Measurements from ENCODE around the gene LSR.

Gene LSR

DNA sequence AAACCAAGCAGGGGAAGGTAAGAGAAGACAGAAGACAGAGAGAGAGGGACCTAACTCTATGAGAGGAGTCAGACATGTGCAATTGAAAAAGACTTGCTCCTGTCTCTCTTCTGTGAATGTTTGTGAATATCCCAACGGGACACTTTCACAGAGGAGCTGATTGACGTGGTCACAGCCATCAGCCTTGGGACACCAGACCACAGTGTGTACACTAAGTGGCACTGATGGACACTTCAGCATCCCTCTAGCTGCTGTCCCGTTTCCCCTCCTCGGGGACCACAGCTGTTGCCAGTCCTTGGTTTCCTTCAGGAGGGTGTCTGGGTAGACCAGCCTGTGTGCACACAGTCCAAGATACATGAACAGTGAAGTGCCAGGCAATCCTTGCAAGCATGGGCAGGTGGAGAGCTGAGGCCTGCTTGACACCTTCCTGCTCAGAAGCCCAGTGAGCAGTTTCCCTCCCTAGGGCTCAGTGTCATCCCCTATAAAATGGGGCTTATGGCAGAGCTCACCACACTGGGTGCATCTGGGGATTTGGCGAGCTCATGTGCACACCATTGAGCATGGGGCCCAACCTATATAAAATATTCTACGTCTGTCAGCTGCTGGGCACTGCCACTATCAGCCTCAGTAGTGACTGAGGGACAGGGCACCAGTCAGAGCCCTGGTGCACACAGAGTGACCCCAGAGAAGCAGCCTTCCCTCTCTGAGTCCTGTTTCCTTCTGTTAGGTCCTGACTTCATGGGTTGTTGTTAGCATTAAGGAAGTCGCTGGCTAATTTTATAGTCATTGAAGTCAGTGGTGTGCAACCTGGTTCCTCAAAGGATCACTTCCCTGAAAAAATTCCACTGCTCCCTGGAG is 15.7 kb downstream of the LSR start:
- DNase-seq (ENCODE audit: low spot score in 2 of 2), result no peak
- ATAC-seq (ENCODE audit: low read depth), result no peak
- no peaks in the 10 kb centered on the region for H3K9me3 Mint-ChIP-seq
- no peaks in the 10 kb centered on the region for H3K27me3 Mint-ChIP-seq
- H3K36me3 Mint-ChIP-seq, result peaks cover 4% of the 10 kb centered on the region
- H3K4me1 Mint-ChIP-seq, result peaks cover 24% of the 10 kb centered on the region
- H3K27ac Mint-ChIP-seq, result peak overlapping the region; percentile 2
- H3K4me3 Mint-ChIP-seq, result no peak overlapping the region

DNA sequence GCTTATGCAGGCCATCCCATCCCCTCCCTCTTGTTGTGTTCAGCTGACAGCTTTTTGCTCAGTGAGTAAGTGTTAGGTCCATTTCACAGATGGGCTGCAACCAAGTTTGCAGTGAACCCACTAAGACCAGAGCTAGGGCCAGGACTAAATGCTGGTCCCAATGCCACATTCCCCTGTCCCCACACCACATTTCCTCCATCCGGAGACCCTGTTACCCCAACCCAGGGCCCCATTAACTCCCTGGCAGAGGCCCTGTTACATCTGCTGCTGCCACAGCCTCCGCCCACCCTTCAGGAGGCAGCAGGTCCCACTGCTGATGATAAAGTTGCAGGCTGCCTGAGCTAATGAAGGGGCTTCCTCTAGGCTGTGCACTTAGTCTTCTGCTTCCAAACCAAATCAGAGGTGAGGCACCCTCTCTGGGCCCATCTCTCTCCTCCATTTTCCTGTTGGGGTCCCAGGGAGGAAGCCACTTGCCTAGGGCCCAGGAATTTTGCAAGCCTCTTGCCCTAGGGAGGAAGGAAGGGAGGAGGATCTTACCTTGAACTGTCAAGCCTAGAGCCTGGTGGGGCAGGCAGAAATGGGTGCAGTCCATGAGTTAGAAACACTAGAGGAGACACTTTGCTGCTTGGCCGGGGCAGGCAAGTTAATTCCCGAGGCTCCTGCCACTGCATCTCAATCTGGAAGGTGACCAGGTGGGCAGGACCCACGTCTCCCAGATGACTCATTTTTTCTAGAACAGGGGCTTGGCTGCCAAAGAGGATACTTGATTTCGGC is 16.5 kb downstream of the LSR start:
- ATAC-seq (ENCODE audit: low read depth) (no peak), DNase-seq (ENCODE audit: low spot score in 2 of 2) (no peak)
- Mint-ChIP-seq H3K27ac (no peak overlapping the region), H3K27me3 (no peaks in the 10 kb centered on the region), H3K9me3 (no peaks in the 10 kb centered on the region), H3K4me3 (peak overlapping the region; percentile 25), H3K4me1 (peaks cover 25% of the 10 kb centered on the region), H3K36me3 (peaks cover 4% of the 10 kb centered on the region)

DNA sequence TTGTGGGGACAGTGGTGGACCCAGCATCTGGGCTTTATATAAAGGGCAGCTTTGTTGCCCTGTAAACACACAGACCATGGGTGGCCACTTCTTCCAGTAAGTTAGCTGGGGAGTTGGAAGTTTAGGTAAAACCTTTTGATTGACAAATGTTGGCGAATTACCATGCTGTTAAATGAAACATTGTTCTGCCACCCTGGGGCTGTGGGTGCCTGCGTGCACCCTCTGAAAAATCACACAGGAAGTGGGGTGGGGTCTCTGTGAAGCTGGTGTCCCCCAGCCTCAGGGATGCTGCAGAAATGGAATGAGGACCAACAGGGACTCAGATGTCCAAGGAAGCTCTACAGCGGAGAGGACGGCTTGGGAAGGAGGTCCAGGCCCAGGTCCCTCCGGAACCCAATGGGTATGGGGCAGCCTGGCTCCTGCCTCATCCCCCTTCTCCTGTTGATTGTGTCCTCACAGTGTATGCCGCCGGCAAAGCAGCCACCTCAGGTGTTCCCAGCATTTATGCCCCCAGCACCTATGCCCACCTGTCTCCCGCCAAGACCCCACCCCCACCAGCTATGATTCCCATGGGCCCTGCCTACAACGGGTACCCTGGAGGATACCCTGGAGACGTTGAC is 17.2 kb downstream of the LSR start:
- H3K9me3 Mint-ChIP-seq, result no peaks in the 10 kb centered on the region
- peaks cover 7% of the 10 kb centered on the region for H3K36me3 Mint-ChIP-seq
- peak overlapping the region; percentile 70 for H3K4me3 Mint-ChIP-seq
- H3K27me3 Mint-ChIP-seq, result no peaks in the 10 kb centered on the region
- no peak for DNase-seq (ENCODE audit: low spot score in 2 of 2)
- H3K4me1 Mint-ChIP-seq, result peaks cover 32% of the 10 kb centered on the region
- no peak for ATAC-seq (ENCODE audit: low read depth)
- peak overlapping the region; percentile 16 for H3K27ac Mint-ChIP-seq

DNA sequence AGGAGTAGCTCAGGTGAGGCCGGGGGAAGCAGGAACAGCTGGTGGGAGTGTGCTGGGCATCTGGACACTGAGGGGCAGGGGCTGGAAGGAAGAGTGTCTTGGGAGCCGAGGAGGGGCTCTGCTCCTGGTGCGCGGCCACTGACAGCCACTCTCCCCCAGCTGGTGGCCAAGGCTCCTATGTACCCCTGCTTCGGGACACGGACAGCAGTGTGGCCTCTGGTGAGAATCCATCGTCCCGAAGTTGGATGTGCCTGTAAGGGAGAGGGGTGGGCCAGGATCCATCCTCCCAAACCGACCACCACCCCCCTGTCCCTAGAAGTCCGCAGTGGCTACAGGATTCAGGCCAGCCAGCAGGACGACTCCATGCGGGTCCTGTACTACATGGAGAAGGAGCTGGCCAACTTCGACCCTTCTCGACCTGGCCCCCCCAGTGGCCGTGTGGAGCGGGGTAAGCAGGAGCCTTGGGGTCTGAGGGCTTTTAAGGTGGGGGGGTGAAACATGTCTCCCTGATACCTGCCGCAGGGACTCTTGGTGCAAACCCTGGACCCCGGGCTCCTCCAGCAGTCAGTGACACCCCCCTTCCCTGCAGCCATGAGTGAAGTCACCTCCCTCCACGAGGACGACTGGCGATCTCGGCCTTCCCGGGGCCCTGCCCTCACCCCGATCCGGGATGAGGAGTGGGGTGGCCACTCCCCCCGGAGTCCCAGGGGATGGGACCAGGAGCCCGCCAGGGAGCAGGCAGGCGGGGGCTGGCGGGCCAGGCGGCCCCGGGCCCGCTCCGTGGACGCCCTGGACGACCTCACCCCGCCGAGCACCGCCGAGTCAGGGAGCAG is 17.9 kb downstream of the LSR start:
- Mint-ChIP-seq H3K4me3 (peak overlapping the region; percentile 92), H3K4me1 (peaks cover 31% of the 10 kb centered on the region), H3K27me3 (no peaks in the 10 kb centered on the region), H3K36me3 (peaks cover 8% of the 10 kb centered on the region), H3K27ac (peak overlapping the region; percentile 87), H3K9me3 (no peaks in the 10 kb centered on the region)
- ATAC-seq (ENCODE audit: low read depth) (no peak), DNase-seq (ENCODE audit: low spot score in 2 of 2) (no peak)

DNA sequence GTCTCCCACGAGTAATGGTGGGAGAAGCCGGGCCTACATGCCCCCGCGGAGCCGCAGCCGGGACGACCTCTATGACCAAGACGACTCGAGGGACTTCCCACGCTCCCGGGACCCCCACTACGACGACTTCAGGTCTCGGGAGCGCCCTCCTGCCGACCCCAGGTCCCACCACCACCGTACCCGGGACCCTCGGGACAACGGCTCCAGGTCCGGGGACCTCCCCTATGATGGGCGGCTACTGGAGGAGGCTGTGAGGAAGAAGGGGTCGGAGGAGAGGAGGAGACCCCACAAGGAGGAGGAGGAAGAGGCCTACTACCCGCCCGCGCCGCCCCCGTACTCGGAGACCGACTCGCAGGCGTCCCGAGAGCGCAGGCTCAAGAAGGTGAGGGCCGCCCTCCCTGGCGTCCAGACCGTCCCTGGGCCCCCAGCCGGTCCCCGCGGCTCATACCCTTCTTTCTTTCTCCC is 18.6 kb downstream of the LSR start:
- Mint-ChIP-seq H3K9me3 (no peaks in the 10 kb centered on the region), H3K36me3 (peaks cover 10% of the 10 kb centered on the region), H3K27me3 (no peaks in the 10 kb centered on the region), H3K4me1 (peaks cover 37% of the 10 kb centered on the region), H3K4me3 (peak overlapping the region; percentile 92), H3K27ac (peak overlapping the region; percentile 87)
- DNase-seq (ENCODE audit: low spot score in 2 of 2) (peak; percentile 39 to 57), ATAC-seq (ENCODE audit: low read depth) (peak; percentile 5)

DNA sequence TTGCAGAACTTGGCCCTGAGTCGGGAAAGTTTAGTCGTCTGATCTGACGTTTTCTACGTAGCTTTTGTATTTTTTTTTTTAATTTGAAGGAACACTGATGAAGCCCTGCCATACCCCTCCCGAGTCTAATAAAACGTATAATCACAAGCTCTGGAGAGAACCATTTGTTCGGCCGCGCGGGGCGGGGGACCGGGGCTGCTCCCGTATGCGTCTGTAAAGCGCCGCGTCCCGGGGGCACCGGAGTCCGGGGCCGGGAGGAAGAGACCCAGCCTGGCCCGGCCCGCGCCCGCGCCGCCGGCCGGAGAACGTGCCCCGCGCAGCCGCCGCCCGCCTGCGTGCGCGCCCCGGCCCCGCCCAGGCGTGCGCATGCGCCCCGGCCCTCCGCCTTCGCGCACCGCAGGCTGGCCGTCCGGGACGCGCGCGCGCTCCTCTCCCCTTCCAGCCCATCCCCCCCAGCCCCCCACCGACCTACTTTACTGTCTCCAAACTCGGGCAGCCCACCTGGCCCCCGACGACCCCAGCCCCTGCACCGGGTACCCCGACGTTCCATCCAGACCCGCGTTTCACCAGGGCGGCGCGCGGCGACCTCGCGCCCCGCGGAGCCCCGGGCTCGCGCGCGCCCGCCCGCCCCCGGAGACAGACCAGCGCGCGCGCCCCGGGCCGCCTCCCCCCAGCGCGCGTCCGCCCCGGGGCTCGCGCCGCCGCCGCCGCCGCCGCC is 19.2 kb downstream of the LSR start:
- peaks cover 9% of the 10 kb centered on the region for H3K36me3 Mint-ChIP-seq
- DNase-seq (ENCODE audit: low spot score in 2 of 2) (peak; percentile 68 to 76), ATAC-seq (ENCODE audit: low read depth) (peak; percentile 58)
- no peaks in the 10 kb centered on the region for H3K27me3 Mint-ChIP-seq
- peaks cover 38% of the 10 kb centered on the region for H3K4me1 Mint-ChIP-seq
- H3K27ac Mint-ChIP-seq, result peak overlapping the region; percentile 87
- no peaks in the 10 kb centered on the region for H3K9me3 Mint-ChIP-seq
- peak overlapping the region; percentile 92 for H3K4me3 Mint-ChIP-seq

DNA sequence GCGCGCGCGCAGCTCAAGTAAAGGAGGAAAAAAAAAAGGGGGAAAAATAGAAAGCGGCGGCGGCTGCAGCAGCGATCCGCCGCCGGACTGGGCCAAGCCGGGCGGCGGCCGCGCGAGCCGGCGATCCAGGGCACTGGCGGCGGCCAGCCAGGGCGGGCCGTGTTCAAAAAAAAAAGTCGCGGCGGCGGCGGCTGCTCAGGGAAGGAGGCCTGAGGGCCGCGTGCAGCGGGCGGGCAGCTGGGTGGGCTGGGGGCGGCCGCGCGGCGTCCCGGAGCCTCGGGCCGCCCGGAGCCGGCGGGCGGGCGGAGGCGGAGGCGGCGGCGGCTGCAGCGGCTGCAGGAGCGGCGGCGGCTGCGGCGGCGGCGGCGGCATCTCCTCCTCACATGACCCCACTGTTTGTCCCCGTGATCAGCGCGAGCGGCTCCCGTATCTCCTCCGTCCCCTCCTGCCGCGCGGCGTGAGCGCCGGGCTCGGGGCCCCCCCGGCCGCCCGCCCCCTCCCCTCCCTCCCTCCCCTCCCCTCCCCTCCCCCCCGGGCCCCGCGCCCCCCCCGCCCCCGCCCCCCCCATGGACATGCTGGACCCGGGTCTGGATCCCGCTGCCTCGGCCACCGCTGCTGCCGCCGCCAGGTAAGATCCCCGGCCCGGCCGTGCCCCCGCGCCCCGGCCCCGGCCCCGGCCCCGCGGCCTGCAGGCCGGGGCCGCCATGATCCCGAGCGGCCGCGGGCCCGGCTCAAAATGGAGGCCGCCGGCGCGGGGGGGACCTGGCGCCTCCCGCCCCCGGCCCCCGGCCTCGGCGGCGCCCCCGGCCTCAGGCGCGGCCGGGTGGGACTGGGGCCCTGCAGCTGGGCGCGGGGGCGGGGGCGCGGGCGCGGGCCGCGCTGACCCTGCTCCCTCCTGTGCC is 20.0 kb downstream of the LSR start, which contains the start of gene USF2:
Gene USF2 (plus strand): TSS at position 427 of the 902 bp plus-strand sequence. CDS start 140 bp downstream, at position 567.
- H3K36me3 Mint-ChIP-seq, result peaks cover 13% of the 10 kb centered on the region
- ATAC-seq (ENCODE audit: low read depth) (peak; percentile 49), DNase-seq (ENCODE audit: low spot score in 2 of 2) (peak; percentile 56 to 65)
- no peaks in the 10 kb centered on the region for H3K27me3 Mint-ChIP-seq
- peak within 1 kb of the TSS; percentile 87 for H3K27ac Mint-ChIP-seq
- peak within 1 kb of the TSS; percentile 92 for H3K4me3 Mint-ChIP-seq
- H3K4me1 Mint-ChIP-seq, result peaks cover 41% of the 10 kb centered on the region
- H3K9me3 Mint-ChIP-seq, result no peaks in the 10 kb centered on the region

DNA sequence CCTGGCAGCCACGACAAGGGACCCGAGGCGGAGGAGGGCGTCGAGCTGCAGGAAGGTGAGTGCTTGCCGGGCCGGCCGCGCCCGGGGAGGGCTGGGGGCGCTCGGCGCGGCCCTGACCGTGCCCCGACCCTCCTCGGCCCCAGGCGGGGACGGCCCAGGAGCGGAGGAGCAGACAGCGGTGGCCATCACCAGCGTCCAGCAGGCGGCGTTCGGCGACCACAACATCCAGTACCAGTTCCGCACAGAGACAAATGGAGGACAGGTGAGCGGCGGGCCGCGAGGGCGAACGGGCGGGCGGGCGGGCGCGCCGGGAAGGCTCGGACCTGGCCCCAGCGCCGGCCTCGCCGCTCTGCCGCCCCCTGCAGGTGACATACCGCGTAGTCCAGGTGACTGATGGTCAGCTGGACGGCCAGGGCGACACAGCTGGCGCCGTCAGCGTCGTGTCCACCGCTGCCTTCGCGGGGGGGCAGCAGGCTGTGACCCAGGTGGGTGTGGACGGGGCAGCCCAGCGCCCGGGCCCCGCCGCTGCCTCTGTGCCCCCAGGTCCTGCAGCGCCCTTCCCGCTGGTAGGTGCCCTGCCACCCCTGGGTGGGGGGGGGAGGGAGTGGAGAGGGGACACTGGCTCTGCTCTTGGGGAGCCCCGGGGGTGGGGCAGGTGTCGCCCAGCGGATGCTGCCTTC is 20.8 kb downstream of the LSR start:
- Mint-ChIP-seq H3K27me3 (no peaks in the 10 kb centered on the region), H3K4me3 (peak overlapping the region; percentile 79), H3K4me1 (peaks cover 39% of the 10 kb centered on the region), H3K9me3 (no peaks in the 10 kb centered on the region), H3K27ac (peak overlapping the region; percentile 45), H3K36me3 (peaks cover 18% of the 10 kb centered on the region)
- DNase-seq (ENCODE audit: low spot score in 2 of 2) (peak; percentile 82), ATAC-seq (ENCODE audit: low read depth) (peak; percentile 66)

DNA sequence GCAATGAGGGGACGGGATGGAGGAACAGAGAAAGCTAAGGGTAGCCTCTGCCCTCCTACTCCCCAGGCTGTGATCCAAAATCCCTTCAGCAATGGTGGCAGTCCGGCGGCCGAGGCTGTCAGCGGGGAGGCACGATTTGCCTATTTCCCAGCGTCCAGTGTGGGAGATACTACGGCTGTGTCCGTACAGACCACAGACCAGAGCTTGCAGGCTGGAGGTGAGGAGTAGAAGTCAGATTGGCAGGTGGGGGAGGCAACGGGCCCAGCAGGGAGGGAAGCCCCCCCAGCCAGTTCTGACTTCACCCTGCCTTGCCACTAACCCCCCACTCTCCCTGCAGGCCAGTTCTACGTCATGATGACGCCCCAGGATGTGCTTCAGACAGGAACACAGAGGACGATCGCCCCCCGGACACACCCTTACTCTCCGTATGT is 21.6 kb downstream of the LSR start:
- H3K9me3 Mint-ChIP-seq, result no peaks in the 10 kb centered on the region
- no peak overlapping the region for H3K27ac Mint-ChIP-seq
- H3K4me3 Mint-ChIP-seq, result peak overlapping the region; percentile 66
- peaks cover 19% of the 10 kb centered on the region for H3K36me3 Mint-ChIP-seq
- H3K4me1 Mint-ChIP-seq, result peaks cover 31% of the 10 kb centered on the region
- H3K27me3 Mint-ChIP-seq, result no peaks in the 10 kb centered on the region
- ATAC-seq (ENCODE audit: low read depth) (no peak), DNase-seq (ENCODE audit: low spot score in 2 of 2) (no peak)

DNA sequence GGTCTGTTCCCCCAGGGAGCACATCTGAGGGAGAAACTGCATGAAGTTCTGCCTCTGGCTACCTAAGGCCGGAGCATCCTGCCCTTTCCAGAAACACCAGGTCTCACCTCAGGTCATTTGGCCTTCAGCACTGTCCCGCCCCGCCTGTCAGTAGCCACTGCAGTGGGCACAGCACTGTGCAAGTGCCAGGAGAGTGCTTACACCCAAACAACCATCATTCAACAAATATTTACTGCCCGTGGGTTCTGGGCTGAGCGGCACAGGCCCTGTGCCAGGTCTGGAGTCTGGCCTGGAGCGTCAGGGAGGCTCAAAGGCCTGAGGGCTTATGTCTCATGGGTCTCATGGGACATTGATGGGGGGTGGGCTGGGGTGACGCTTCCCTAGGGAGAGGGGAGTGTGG is 22.7 kb downstream of the LSR start:
- H3K27me3 Mint-ChIP-seq, result no peaks in the 10 kb centered on the region
- no peak overlapping the region for H3K4me3 Mint-ChIP-seq
- H3K9me3 Mint-ChIP-seq, result no peaks in the 10 kb centered on the region
- H3K4me1 Mint-ChIP-seq, result peaks cover 27% of the 10 kb centered on the region
- no peak overlapping the region for H3K27ac Mint-ChIP-seq
- DNase-seq (ENCODE audit: low spot score in 2 of 2) (no peak), ATAC-seq (ENCODE audit: low read depth) (no peak)
- peaks cover 23% of the 10 kb centered on the region for H3K36me3 Mint-ChIP-seq

DNA sequence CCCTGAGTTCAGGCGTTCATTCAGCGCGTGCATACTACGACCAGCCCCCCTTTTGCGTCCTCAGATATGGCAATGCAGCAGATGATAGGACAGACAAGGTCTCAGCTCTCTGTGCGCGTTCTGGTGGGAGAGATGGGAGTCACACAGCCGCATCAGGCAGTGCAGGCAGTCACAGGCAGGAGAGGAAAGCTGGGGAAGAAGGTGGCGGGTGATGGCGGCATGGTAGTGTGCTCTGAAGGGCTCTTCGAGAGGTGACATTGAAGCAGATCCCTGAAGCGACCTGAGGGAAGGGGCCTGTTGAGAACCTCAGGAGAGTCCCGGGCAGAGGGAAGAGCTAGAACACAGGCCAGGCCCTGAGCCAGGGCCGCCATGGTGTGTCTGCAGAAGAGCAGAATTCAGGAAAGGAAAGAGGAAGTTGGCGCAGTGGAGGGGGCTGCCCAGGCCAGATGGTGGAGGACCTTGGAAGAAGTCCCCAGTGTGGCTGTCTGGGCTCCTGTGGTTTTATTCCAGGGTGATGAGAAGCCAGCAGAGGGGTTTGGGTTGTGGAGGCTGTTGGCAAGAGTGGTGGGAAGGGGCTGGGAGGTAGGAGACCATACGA is 23.4 kb downstream of the LSR start:
- H3K27me3 Mint-ChIP-seq, result no peaks in the 10 kb centered on the region
- H3K9me3 Mint-ChIP-seq, result no peaks in the 10 kb centered on the region
- peaks cover 28% of the 10 kb centered on the region for H3K36me3 Mint-ChIP-seq
- ATAC-seq (ENCODE audit: low read depth) (no peak), DNase-seq (ENCODE audit: low spot score in 2 of 2) (no peak)
- peaks cover 27% of the 10 kb centered on the region for H3K4me1 Mint-ChIP-seq
- H3K4me3 Mint-ChIP-seq, result peak overlapping the region; percentile 8
- peak overlapping the region; percentile 26 for H3K27ac Mint-ChIP-seq
